Gastroesophageal sphincter (tissue), 4 donors: ENCODE data around the gene DMPK. TPM values are rescaled to one million over a fixed set of nuclear protein-coding genes. Genes with fewer than 3 reads are reported as not detected.

Experiments used
- ATAC-seq: fragments of 150-250 bp; one replicate; pipeline ENCODE4 v1.9.1; 2016; ENCODE audit warnings: mild to moderate bottlenecking, moderate library complexity
- H3K27ac ChIP-seq, 4 donors: fragments of 200-600 bp; sonication (generic) in 3 of 4; 1 replicate in 3 of 4; 2 replicates in 1 of 4; pipeline ENCODE4 v1.5.1; 2016 to 2019
- H3K27me3 ChIP-seq: fragments of 200-600 bp; sonication (generic); one replicate; pipeline ENCODE4 v1.5.1; 2019
- H3K36me3 ChIP-seq, 2 donors: fragments of 200-600 bp; sonication (generic); one replicate each; pipeline ENCODE4 v1.5.1; 2019; ENCODE audit warnings: control low read depth in 1 of 2
- H3K4me1 ChIP-seq, 3 donors: fragments of 200-600 bp; sonication (generic); 1 replicate in 2 of 3; 2 replicates in 1 of 3; pipeline ENCODE4 v1.5.1; 2016 to 2019; ENCODE audit warnings: control low read depth in 2 of 3
- H3K4me3 ChIP-seq, 2 donors: fragments of 200-600 bp; sonication (generic); one replicate each; pipeline ENCODE4 v1.5.1; 2019; ENCODE audit warnings: mild to moderate bottlenecking in 1 of 2, moderate library complexity in 1 of 2
- H3K9me3 ChIP-seq, 3 donors: fragments of 200-600 bp; sonication (generic); one replicate each; pipeline ENCODE4 v1.5.1; 2017 to 2019; ENCODE audit warnings: control low read depth in 2 of 3
- CTCF ChIP-seq, 4 experiments: fragments of 200-600 bp in 2 of 4; fragments of 450-650 bp in 2 of 4; sonication (generic) in 1 of 4; IDR thresholded peaks; one replicate each; pipeline ENCODE4 v1.5.1; 2017 to 2019; ENCODE audit warnings: antibody characterized with exemption in 4 of 4, mild to moderate bottlenecking in 2 of 4, moderate library complexity in 2 of 4
- EP300 ChIP-seq: sonication (generic); formaldehyde crosslinking; IDR thresholded peaks from one replicate; pipeline ENCODE4 v1.6.1; 2017; ENCODE audit warnings: antibody characterized with exemption, mild to moderate bottlenecking
- POLR2A ChIP-seq, 2 donors: fragments of 450-650 bp; IDR thresholded peaks; one replicate each; pipeline ENCODE4 v1.6.1; 2017; ENCODE audit warnings: antibody characterized with exemption in 2 of 2, mild to moderate bottlenecking in 2 of 2, moderate library complexity in 1 of 2
- POLR2AphosphoS5 ChIP-seq: sonication (generic); formaldehyde crosslinking; IDR thresholded peaks from one replicate; pipeline ENCODE4 v1.6.1; 2017; ENCODE audit warnings: antibody characterized with exemption
- WGBS, 2 donors: methylation state at CpG; one replicate each; pipeline ENCODE4 v1.1.5; 2018; ENCODE audit warnings: low coverage in 1 of 2; 5-methylcytosine and 5-hydroxymethylcytosine counted together
- total RNA-seq, 4 donors: library from RNA; depleted of rRNA; stranded (reverse); fragments of >200 nt; gene quantifications; one replicate each; pipeline ENCODE4 v1.1.0, GENCODE V29; 2016

DMPK gene
- total RNA-seq, 4 donors from 2014 or later: 223 to 464 (median 330) TPM

GRCh38 chr19:45772130-45772840, 10.0 kb downstream of the DMPK start:
- no peaks in the 10 kb centered on the region for H3K27me3 ChIP-seq
- 67 to 74% methylated on average over 1 to 9 of the region's 14 CpGs for WGBS, 2 donors
- no peak overlapping the region for H3K4me3 ChIP-seq
- ATAC-seq: no peak
- no peaks in the 10 kb centered on the region for H3K9me3 ChIP-seq
- H3K36me3 ChIP-seq: peaks cover 0 to 46% of the 10 kb centered on the region in 2 donors
- peaks cover 0 to 41% (median 7%) of the 10 kb centered on the region in 3 donors for H3K4me1 ChIP-seq
- H3K27ac ChIP-seq: peak overlapping the region in 3 of 4 donors; percentile 96 to 99 (median 99)
- TF ChIP-seq CTCF (IDR thresholded peaks at IDR 0.05) (no peak), EP300 (no peak), POLR2A (IDR thresholded peaks at IDR 0.05) (no peak), POLR2AphosphoS5 (no peak)

GRCh38 chr19:45771311-45771933, 10.9 kb downstream of the DMPK start:
- no peak for TF ChIP-seq POLR2A (IDR thresholded peaks at IDR 0.05)
- no peak for TF ChIP-seq EP300
- no peak for TF ChIP-seq CTCF (IDR thresholded peaks at IDR 0.05)
- no peak for TF ChIP-seq POLR2AphosphoS5
- no peaks in the 10 kb centered on the region for H3K27me3 ChIP-seq
- no peaks in the 10 kb centered on the region for H3K9me3 ChIP-seq
- WGBS, 2 donors: 60 to 64% methylated on average over 1 to 3 of the region's 46 CpGs
- ATAC-seq: no peak
- peak overlapping the region; percentile 72 to 99 (median 98) for H3K27ac ChIP-seq
- H3K36me3 ChIP-seq: peaks cover 0 to 38% of the 10 kb centered on the region in 2 donors
- H3K4me3 ChIP-seq: peak overlapping the region in 1 of 2 donors; percentile 93
- peaks cover 0 to 46% (median 14%) of the 10 kb centered on the region in 3 donors for H3K4me1 ChIP-seq

- Histone ChIP-seq H3K27me3 (no peaks in the 10 kb centered on the region), H3K36me3 (peaks cover 0 to 35% of the 10 kb centered on the region in 2 donors), H3K9me3 (no peaks in the 10 kb centered on the region), H3K4me3 (peak overlapping the region; percentile 34 to 93), H3K27ac (peak overlapping the region; percentile 88 to 99 (median 98)), H3K4me1 (peaks cover 3 to 56% (median 24%) of the 10 kb centered on the region in 3 donors)
- peak; percentile 82 for ATAC-seq
- TF ChIP-seq EP300 (no peak), POLR2AphosphoS5 (peak; percentile 75), POLR2A (IDR thresholded peaks at IDR 0.05) (peak; percentile 62), CTCF (IDR thresholded peaks at IDR 0.05) (peak in 3 of 4 experiments; percentile 95 to 98 (median 95))
- 0% methylated on average over 2 to 3 of the region's 79 CpGs for WGBS, 2 donors
These were observed 11.8 kb downstream of the DMPK start for GRCh38 chr19:45770192-45771101.

GRCh38 chr19:45769821-45770191, 12.5 kb downstream of the DMPK start:
- H3K9me3 ChIP-seq: no peaks in the 10 kb centered on the region
- TF ChIP-seq CTCF (IDR thresholded peaks at IDR 0.05): no peak
- TF ChIP-seq POLR2A (IDR thresholded peaks at IDR 0.05): no peak
- no peak for TF ChIP-seq POLR2AphosphoS5
- no peak for TF ChIP-seq EP300
- no peaks in the 10 kb centered on the region for H3K27me3 ChIP-seq
- peaks cover 3 to 62% (median 30%) of the 10 kb centered on the region in 3 donors for H3K4me1 ChIP-seq
- no CpG with 5 or more reads among the region's 28 CpGs for WGBS, 2 donors
- peaks cover 0 to 30% of the 10 kb centered on the region in 2 donors for H3K36me3 ChIP-seq
- peak overlapping the region; percentile 88 to 99 (median 98) for H3K27ac ChIP-seq
- peak overlapping the region; percentile 34 to 93 for H3K4me3 ChIP-seq
- ATAC-seq: no peak
